Activated B cell treated with CpG ODN at 0.5 μM for 24 hours (primary cell): ENCODE measurements around the gene HDGFL2. TPM values are rescaled to one million over a fixed set of nuclear protein-coding genes. Genes with fewer than 3 reads are reported as not detected.

Experiments used
- ATAC-seq: fragments of 200-7000 bp; cut with Tn5 transposase; one replicate; pipeline ENCODE4 v1.10.0; 2021; ENCODE audit warnings: low read depth, mild to moderate bottlenecking, moderate library complexity
- CTCF ChIA-PET: fragments of 350-600 bp; sonication (Branson Sonifier 250); formaldehyde crosslinking; loops from one replicate; lab custom pipeline; 2021; ENCODE audit warnings: antibody characterized with exemption; lab: Charles Lee
- POLR2A ChIA-PET: fragments of 350-600 bp; sonication (Branson Sonifier 250); formaldehyde crosslinking; loops from one replicate; lab custom pipeline; 2021; ENCODE audit warnings: antibody characterized with exemption; lab: Charles Lee
- DNase-seq: peaks from one replicate; pipeline ENCODE4 v3.0.0; 2022
- H3K27ac Mint-ChIP-seq: one replicate; pipeline ENCODE4 v1.8.0; 2020; ENCODE audit warnings: mixed read lengths
- H3K27me3 Mint-ChIP-seq: one replicate; pipeline ENCODE4 v1.8.0; 2021; ENCODE audit warnings: mixed read lengths
- H3K36me3 Mint-ChIP-seq: one replicate; pipeline ENCODE4 v1.8.0; 2021; ENCODE audit warnings: low read depth, mixed read lengths
- H3K4me1 Mint-ChIP-seq: one replicate; pipeline ENCODE4 v1.8.0; 2021; ENCODE audit warnings: mixed read lengths
- H3K4me3 Mint-ChIP-seq: one replicate; pipeline ENCODE4 v1.8.0; 2020; ENCODE audit warnings: mild to moderate bottlenecking, mixed read lengths
- H3K9me3 Mint-ChIP-seq: one replicate; pipeline ENCODE4 v1.8.0; 2020; ENCODE audit warnings: mixed read lengths
- intact Hi-C: fragments of 100-400 bp; cut with micrococcal nuclease; formaldehyde crosslinking; loops from one replicate; pipeline ENCODE4 v1.15.1; 2024
- total RNA-seq: library from RNA; stranded (reverse); gene quantifications from 2 replicates; pipeline ENCODE4 v1.2.3, GENCODE V29; 2022
- TF ChIP-seq, protein P1 (sequence below): fragments of 200-600 bp; IDR thresholded peaks from one replicate; pipeline ENCODE4 v1.8.0; 2022; ENCODE audit warnings: antibody characterized with exemption, mild to moderate bottlenecking

The HDGFL2 gene
- total RNA-seq, 1 donor from 2014 or later = 44.9 TPM

DNA sequence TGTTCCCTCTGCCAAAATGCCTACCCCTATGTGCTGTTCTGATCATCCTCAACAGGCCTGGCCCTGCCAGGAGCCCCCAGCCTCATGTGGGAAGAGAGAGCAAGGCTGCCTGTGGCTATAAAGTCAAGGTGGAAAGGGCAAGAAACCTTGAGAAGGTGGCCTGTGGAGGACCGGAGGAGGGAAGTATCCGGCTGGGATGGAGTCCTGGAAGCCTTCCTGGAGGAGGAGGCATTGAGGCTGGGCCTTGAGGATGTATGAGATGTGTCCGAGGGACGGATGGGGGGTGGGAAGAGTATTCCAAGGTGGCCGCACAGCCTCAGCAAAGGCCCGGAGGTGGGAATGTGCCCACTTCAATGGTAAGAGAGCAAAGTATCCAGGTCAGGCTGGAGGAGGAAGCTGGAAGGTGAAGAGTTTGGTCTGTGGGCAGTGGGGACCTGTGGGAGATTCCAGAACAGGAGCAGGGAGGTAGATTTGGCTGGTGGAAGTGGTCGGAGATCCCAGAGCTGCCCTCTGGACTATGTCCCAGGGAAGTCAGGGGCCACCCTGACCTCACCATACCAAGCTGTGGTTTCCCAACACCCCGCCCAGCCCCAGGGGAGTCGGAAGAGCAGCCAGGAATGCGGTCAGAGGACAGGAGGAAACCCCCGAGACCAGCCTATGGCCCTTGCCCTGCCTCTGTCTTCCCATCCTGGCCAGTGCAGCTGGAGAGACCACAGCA lies 49.2 kb downstream of the HDGFL2 start:
- Mint-ChIP-seq H3K27ac (no peak overlapping the region), H3K4me3 (no peak overlapping the region), H3K9me3 (no peaks in the 10 kb centered on the region), H3K27me3 (peaks cover 9% of the 10 kb centered on the region), H3K4me1 (no peaks in the 10 kb centered on the region), H3K36me3 (no peaks in the 10 kb centered on the region)
- ATAC-seq (no peak), DNase-seq (no peak)
- ChIA-PET CTCF (no interaction called here), POLR2A (no interaction called here)
- TF ChIP-seq, protein P1, sequence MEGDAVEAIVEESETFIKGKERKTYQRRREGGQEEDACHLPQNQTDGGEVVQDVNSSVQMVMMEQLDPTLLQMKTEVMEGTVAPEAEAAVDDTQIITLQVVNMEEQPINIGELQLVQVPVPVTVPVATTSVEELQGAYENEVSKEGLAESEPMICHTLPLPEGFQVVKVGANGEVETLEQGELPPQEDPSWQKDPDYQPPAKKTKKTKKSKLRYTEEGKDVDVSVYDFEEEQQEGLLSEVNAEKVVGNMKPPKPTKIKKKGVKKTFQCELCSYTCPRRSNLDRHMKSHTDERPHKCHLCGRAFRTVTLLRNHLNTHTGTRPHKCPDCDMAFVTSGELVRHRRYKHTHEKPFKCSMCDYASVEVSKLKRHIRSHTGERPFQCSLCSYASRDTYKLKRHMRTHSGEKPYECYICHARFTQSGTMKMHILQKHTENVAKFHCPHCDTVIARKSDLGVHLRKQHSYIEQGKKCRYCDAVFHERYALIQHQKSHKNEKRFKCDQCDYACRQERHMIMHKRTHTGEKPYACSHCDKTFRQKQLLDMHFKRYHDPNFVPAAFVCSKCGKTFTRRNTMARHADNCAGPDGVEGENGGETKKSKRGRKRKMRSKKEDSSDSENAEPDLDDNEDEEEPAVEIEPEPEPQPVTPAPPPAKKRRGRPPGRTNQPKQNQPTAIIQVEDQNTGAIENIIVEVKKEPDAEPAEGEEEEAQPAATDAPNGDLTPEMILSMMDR = no peak
- intact Hi-C loops = no loop called here

DNA sequence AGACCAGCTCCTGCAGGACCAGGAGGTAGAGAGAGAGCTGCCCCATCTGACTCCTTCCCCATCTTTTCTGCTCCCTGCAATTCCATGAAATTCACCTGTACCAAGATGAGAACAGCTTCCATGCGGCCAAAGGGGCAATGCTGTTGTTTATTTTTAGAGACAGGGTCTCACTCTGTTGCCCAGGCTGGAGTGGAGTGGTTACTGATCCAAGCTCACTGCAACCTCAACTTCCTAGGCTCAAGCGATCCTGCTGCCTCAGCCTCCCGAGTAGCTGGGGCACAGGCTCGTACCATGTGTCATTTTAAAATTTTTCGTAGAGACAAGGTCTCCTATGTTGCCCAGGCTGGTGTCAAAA lies 49.8 kb downstream of the HDGFL2 start:
- DNase-seq (no peak), ATAC-seq (no peak)
- Mint-ChIP-seq H3K9me3 (no peaks in the 10 kb centered on the region), H3K4me3 (no peak overlapping the region), H3K36me3 (no peaks in the 10 kb centered on the region), H3K4me1 (no peaks in the 10 kb centered on the region), H3K27me3 (peaks cover 9% of the 10 kb centered on the region), H3K27ac (no peak overlapping the region)
- intact Hi-C loops = no loop called here
- ChIA-PET POLR2A (no interaction called here), CTCF (no interaction called here)
- TF ChIP-seq, protein P1 = no peak

DNA sequence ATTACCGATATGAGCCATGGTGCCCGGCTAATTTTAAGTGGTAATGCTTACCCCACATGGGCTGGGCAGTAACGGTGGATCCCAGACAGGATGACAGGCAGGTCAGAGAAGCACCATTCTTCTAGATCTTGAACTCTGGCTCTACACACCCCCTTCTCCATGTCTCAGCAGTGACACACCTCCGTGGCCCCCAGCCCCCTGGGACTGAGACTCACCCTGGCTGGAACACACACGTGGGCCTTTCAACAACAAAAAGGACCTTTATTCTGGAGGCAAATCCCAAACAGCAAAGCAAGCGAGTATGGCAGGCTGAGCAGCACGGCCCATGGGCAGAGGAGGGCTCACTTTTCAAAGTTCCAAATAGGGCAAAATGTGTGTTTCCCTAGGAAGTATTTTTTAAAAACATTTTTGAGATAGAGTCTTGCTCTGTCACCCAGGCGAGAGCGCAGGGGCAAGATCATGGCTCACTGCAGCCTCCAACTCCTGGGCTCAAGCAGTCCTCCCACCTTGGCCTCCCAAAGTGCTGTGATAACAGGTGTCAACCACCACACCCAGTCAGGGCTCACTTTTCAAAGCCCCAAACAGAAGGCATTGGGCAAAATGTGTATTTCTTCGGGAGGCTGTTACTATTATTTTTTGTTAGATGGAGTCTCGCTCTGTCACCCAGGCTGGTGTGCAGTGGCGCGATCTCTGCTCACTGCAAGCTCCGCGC lies 50.4 kb downstream of the HDGFL2 start:
- no peak overlapping the region for H3K27ac Mint-ChIP-seq
- no peak overlapping the region for H3K4me3 Mint-ChIP-seq
- no peak for DNase-seq
- no peaks in the 10 kb centered on the region for H3K36me3 Mint-ChIP-seq
- H3K4me1 Mint-ChIP-seq = no peaks in the 10 kb centered on the region
- no peak for ATAC-seq
- no peaks in the 10 kb centered on the region for H3K9me3 Mint-ChIP-seq
- ChIA-PET CTCF (interaction anchor here (1.0 to 3.4 kb wide), 3 partner anchors 13 to 255 kb away, joined by 3 to 40 read pairs (median 11); partner anchors contain the start of gene PLIN5), POLR2A (interaction anchor here (0.5 to 0.6 kb wide), 2 partner anchors 58 to 276 kb away, joined by 4 to 5 read pairs; partner anchors contain the start of gene YJU2)
- TF ChIP-seq, protein P1 = no peak
- H3K27me3 Mint-ChIP-seq = peaks cover 9% of the 10 kb centered on the region
- intact Hi-C loops = loop anchor here (1.0 kb wide), 1 partner anchor 114 kb away; no protein-coding TSS in a partner anchor

DNA sequence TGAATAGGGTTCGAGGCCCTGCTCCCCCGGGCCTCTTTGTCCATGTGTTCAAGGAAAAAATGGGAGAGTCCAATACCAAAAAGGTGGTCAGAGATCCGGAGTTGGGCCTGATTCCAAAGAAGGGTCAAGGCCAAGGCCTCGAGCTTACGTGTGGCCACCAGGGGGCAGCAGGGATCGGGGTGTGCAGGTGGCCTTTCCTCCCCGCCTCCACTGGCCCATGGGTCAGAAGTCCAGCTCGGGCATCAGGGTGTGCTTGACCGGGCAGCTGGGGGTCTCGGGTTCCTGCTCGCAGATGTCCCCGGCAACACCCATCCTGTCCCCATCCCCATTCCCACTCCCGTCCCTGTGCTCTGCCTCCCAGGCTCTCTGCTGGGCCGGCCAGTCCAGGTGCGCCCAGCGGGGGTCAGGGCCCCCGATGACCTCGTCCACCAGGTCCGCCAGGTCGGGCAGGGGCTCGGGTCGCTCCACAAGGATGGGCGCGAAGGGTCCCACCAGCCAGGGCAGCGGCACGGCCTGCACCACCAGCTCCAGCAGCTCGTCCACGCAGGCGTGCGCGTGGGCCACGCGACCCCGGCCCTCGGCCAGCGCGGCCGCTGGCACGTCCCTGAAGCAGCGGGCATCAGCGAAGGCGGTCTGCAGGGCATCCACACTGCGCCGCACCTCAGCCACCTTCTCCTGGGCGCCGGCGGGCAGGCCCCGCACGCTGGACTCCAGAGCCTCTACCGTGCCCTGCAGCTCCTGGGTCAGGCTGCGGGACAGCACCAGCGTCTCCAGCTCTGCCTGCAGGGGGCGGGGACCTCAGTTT lies 51.4 kb downstream of the HDGFL2 start:
- ChIA-PET POLR2A (interaction anchor here (0.5 kb wide), 1 partner anchor 59 kb away, joined by 5 read pairs; no protein-coding TSS in a partner anchor), CTCF (interaction anchor here (1.0 to 3.4 kb wide), 4 partner anchors 12 to 257 kb away, joined by 3 to 40 read pairs (median 7); partner anchors contain the start of gene PLIN5)
- Mint-ChIP-seq H3K4me1 (no peaks in the 10 kb centered on the region), H3K9me3 (no peaks in the 10 kb centered on the region), H3K27me3 (peaks cover 9% of the 10 kb centered on the region), H3K27ac (no peak overlapping the region), H3K36me3 (no peaks in the 10 kb centered on the region), H3K4me3 (no peak overlapping the region)
- TF ChIP-seq, protein P1 = no peak
- intact Hi-C loops = loop anchor here (1.0 kb wide), 1 partner anchor 113 kb away; no protein-coding TSS in a partner anchor
- no peak for ATAC-seq
- DNase-seq = no peak
